K562 (cell line): ENCODE results near the gene MED15. TPM values are rescaled to one million over a fixed set of nuclear protein-coding genes. Genes with fewer than 3 reads are reported as not detected.

Source experiments
- ATF4 ChIP-seq: fragments of 450-650 bp; formaldehyde crosslinking; IDR thresholded peaks from 2 replicates; pipeline ENCODE4 v1.4.0; 2022; ENCODE audit warnings: mild to moderate bottlenecking, moderate library complexity
- ATF6 ChIP-seq: sonication (generic); formaldehyde crosslinking; IDR thresholded peaks from 2 replicates; pipeline ENCODE4 v1.4.0; 2020; ENCODE audit warnings: mild to moderate bottlenecking, missing genetic modification reagents
- BRD9 ChIP-seq: fragments of 450-650 bp; IDR thresholded peaks from 2 replicates; pipeline ENCODE4 v1.6.1; 2018; ENCODE audit warnings: low read depth; ENCODE audit not compliant: partially characterized antibody
- CREB3 ChIP-seq: fragments of 450-650 bp; conservative IDR thresholded peaks from 2 replicates; pipeline ENCODE4 v1.6.1; 2016; ENCODE audit warnings: missing genetic modification characterization, low read depth, mild to moderate bottlenecking, missing compliant biosample characterization, moderate library complexity
- CREBBP ChIP-seq: IDR thresholded peaks from one replicate; pipeline ENCODE4 v1.6.1; 2012; ENCODE audit warnings: low read depth, mild to moderate bottlenecking, control low read depth, inconsistent platforms, low read length
- DLX4 ChIP-seq: fragments of 250-450 bp; sonication (Bioruptor Pico); IDR thresholded peaks from 2 replicates; pipeline ENCODE4 v1.6.1; 2021; ENCODE audit warnings: mild to moderate bottlenecking
- E2F1 ChIP-seq: sonication (generic); formaldehyde crosslinking; IDR thresholded peaks from 2 replicates; pipeline ENCODE4 v1.8.1; 2023; ENCODE audit warnings: mild to moderate bottlenecking, missing genetic modification reagents, moderate library complexity
- ELK1 ChIP-seq: sonication (generic); formaldehyde crosslinking; IDR thresholded peaks from 2 replicates; pipeline ENCODE4 v1.8.1; 2022; ENCODE audit warnings: missing genetic modification reagents
- ETV6 ChIP-seq, 3 experiments: fragments of 150-350 bp in 1 of 3; sonication (generic) in 1 of 3; formaldehyde crosslinking in 1 of 3; IDR thresholded peaks; 2 replicates each; pipeline versions ENCODE4 v1.6.1 to v1.8.0; 2014 to 2022; ENCODE audit warnings: borderline replicate concordance in 2 of 3, low read depth in 2 of 3, antibody characterized with exemption in 1 of 3, low read length in 1 of 3, mild to moderate bottlenecking in 1 of 3, missing genetic modification reagents in 1 of 3
- GATAD2B ChIP-seq: fragments of 450-650 bp; IDR thresholded peaks from 2 replicates; pipeline ENCODE4 v1.6.1; 2017; ENCODE audit warnings: mild to moderate bottlenecking, borderline replicate concordance
- HNRNPLL ChIP-seq: fragments of 200-400 bp; formaldehyde crosslinking; IDR thresholded peaks from 2 replicates; pipeline ENCODE4 v1.6.1; 2017; ENCODE audit warnings: low read length, low read depth, mild to moderate bottlenecking; ENCODE audit not compliant: poor library complexity, severe bottlenecking
- HNRNPUL1 ChIP-seq: fragments of 200-400 bp; formaldehyde crosslinking; IDR thresholded peaks from 2 replicates; pipeline ENCODE4 v1.6.1; 2017; ENCODE audit warnings: low read length
- JUNB ChIP-seq: fragments of 450-650 bp; formaldehyde crosslinking; conservative IDR thresholded peaks from 2 replicates; pipeline ENCODE4 v1.4.0; 2020; ENCODE audit warnings: mild to moderate bottlenecking
- NFYB ChIP-seq: IDR thresholded peaks from 2 replicates; pipeline ENCODE4 v1.6.1; 2011; ENCODE audit warnings: mild to moderate bottlenecking, moderate library complexity; ENCODE audit not compliant: insufficient read length; ENCODE audit errors: extremely low read depth
- TAF15 ChIP-seq: fragments of 200-400 bp; formaldehyde crosslinking; IDR thresholded peaks from 2 replicates; pipeline ENCODE4 v1.6.1; 2017; ENCODE audit warnings: mild to moderate bottlenecking, low read depth, low read length, moderate library complexity
- TEAD1 ChIP-seq, 2 experiments: fragments of 450-650 bp in 1 of 2; sonication (generic) in 1 of 2; formaldehyde crosslinking; IDR thresholded peaks; 2 replicates each; pipeline versions ENCODE4 v1.4.0 to v1.8.0; 2020 to 2022; ENCODE audit warnings: mild to moderate bottlenecking in 2 of 2, missing genetic modification reagents in 1 of 2
- WHSC1 ChIP-seq: IDR thresholded peaks from one replicate; pipeline ENCODE4 v1.6.1; 2012; ENCODE audit warnings: low read length, control low read depth, inconsistent platforms
- ZNF184 ChIP-seq: sonication (generic); formaldehyde crosslinking; IDR thresholded peaks from 2 replicates; pipeline ENCODE4 v1.5.0; 2020; ENCODE audit warnings: missing genetic modification reagents
- ZNF224 ChIP-seq: sonication (generic); formaldehyde crosslinking; IDR thresholded peaks from 2 replicates; pipeline ENCODE4 v1.8.0; 2022; ENCODE audit warnings: mild to moderate bottlenecking, missing genetic modification reagents
- ZNF24 ChIP-seq: fragments of 450-650 bp; IDR thresholded peaks from 2 replicates; pipeline ENCODE4 v1.6.1; 2016
- ZNF668 ChIP-seq: fragments of 250-450 bp; sonication (Bioruptor Pico); IDR thresholded peaks from 2 replicates; pipeline ENCODE4 v1.8.0; 2022; ENCODE audit warnings: mild to moderate bottlenecking, inconsistent platforms
- polyA plus RNA-seq, 8 experiments: library from polyadenylated mRNA; depleted of rRNA in 4 of 8; stranded (reverse) in 5 of 8; unstranded in 3 of 8; fragments of >200 nt; fragmentation: Nextera tagmentation in 2 of 8; fragmentation: Illumina TruSeq in 1 of 8; extraction: Ambion mirVana in 2 of 8; extraction: Trizol in 1 of 8; gene quantifications; 2 replicates each; pipeline versions ENCODE4 v1.2.1 to v1.2.3, GENCODE V29; 2011 to 2014; ENCODE audit warnings: inconsistent platforms in 1 of 8, missing spikeins in 1 of 8
- total RNA-seq, 7 experiments: library from RNA; depleted of rRNA in 6 of 7; stranded (reverse); fragments of >200 nt in 6 of 7; fragmentation: Illumina TruSeq in 2 of 7; extraction: Trizol in 2 of 7; gene quantifications; 2 replicates each; pipeline versions ENCODE4 v1.2.1 to v1.2.3, GENCODE V29; 2011 to 2021; ENCODE audit warnings: low replicate concordance in 1 of 7

The MED15 gene
- total and polyA plus RNA-seq, 9 of the 15 experiments (the other 6 are each of a cell fraction or from before 2014, with no cell fraction given) = 4.0 to 271 (median 60.1) TPM

DNA sequence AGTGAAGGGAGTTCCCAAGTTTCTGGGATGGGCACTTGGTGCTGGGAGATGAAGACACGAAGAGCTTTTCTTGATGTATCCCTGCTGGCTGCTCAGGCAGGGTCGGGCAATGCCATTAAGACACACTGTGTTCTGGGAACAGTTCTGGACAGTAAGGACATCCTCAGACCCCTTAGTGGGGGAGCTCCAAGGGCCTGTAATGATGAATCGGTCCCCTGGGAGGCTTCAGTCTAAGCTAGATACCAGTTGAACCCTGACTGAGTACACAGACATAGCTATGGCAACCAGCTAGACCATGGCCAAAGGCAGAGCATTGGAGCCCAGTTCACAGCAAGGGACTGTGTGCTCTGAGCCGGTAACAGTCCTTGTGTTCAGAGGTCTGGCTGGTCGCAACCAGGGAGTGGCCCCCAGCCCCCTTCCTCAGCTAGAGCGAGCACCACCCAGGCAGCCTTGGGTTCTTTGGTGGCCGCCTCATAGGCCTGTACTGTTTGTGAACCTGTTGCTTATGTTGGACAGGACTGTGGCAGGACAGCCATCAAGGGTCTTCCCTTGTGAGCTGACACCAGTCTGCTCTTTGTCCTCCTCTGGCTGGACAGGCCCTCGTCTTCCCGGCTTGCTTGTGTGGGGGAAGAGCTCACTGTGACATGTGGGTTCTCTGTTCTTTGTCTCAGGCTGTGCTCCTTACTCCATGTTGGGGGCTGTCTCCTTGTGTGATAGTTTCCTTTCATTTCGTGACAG, 25.0 kb downstream of the MED15 start (continued):
- TF ChIP-seq CREB3 (tag) = no peak
- 0 out of 2 replicates have a peak, but pooled peaks have one; percentile 20 for TF ChIP-seq ELK1 (CRISPR knock-in tag)
- TF ChIP-seq ZNF224 (CRISPR knock-in tag) = no peak
- no peak for TF ChIP-seq BRD9
- TF ChIP-seq DLX4 (CRISPR knock-in tag) = no peak
- no peak for TF ChIP-seq ZNF668 (CRISPR knock-in tag)
- peak; percentile 16 for TF ChIP-seq WHSC1
- 0 out of 4 replicates have a peak, but pooled peaks of 1 of the 2 experiments have one; percentile 31 for TF ChIP-seq ETV6 (IDR thresholded peaks at IDR 0.05; ENCODE audit: borderline replicate concordance in 1 of 2, low read depth in 2 of 2, low read length in 1 of 2)
- TF ChIP-seq ETV6 (CRISPR knock-in tag; IDR thresholded peaks at IDR 0.05; ENCODE audit: borderline replicate concordance) = no peak
- no peak for TF ChIP-seq CREBBP
- TF ChIP-seq ZNF24 = no peak
- peak; percentile 56; the same call in 1 of the 2 replicates for TF ChIP-seq E2F1
- TF ChIP-seq HNRNPUL1 = no peak
- TF ChIP-seq GATAD2B = no peak
- no peak for TF ChIP-seq TAF15
- TF ChIP-seq ZNF184 = no peak
- TF ChIP-seq HNRNPLL = peak; percentile 27
- no peak for TF ChIP-seq NFYB
- TF ChIP-seq ATF4 (CRISPR knock-in tag) = no peak
- no peak for TF ChIP-seq ATF6 (CRISPR knock-in tag)
- TF ChIP-seq TEAD1 (CRISPR knock-in tag; IDR thresholded peaks at IDR 0.05) = no peak
- no peak for TF ChIP-seq JUNB (CRISPR knock-in tag)
